ENCODE data around the gene KCNH1.

DNA sequence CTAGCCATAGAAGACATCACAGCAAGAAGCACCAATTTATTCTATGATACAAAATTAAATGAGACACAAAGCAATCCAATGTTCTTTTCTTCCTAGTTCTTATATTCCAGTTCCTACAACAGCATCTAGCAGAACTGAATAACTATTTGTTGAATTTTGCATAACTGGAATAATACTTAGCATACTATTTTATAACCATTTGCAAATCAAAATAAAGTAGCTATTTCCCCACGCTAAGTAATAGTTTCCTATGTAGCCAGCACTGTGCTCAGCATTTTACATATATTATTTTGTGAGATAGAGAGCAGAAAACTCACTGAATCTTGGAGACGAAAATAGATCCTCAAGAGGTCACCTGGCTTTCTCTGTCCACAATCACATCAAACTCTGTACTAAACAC lies 42.1 kb downstream of the KCNH1 start:
- TF ChIP-seq, protein P1, sequence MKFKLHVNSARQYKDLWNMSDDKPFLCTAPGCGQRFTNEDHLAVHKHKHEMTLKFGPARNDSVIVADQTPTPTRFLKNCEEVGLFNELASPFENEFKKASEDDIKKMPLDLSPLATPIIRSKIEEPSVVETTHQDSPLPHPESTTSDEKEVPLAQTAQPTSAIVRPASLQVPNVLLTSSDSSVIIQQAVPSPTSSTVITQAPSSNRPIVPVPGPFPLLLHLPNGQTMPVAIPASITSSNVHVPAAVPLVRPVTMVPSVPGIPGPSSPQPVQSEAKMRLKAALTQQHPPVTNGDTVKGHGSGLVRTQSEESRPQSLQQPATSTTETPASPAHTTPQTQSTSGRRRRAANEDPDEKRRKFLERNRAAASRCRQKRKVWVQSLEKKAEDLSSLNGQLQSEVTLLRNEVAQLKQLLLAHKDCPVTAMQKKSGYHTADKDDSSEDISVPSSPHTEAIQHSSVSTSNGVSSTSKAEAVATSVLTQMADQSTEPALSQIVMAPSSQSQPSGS (IDR thresholded peaks at IDR 0.05; ENCODE audit: low read length), result no peak
- TF ChIP-seq EZH2 (IDR thresholded peaks at IDR 0.05; ENCODE audit: borderline replicate concordance, control insufficient read depth, low read depth, low read length), result no peak
- TF ChIP-seq JUND (IDR thresholded peaks at IDR 0.05; ENCODE audit: low read depth, low read length), result no peak
- TF ChIP-seq EP300 (IDR thresholded peaks at IDR 0.05; ENCODE audit: borderline replicate concordance in 1 of 2, control insufficient read depth in 1 of 2, low read depth in 2 of 2, low read length in 2 of 2), result no peak
- TF ChIP-seq MTA3 (IDR thresholded peaks at IDR 0.05; ENCODE audit: borderline replicate concordance, low read length), result no peak
- TF ChIP-seq YY1 (IDR thresholded peaks at IDR 0.05; ENCODE audit: low read depth, low read length), result no peak
- TF ChIP-seq, protein P2, sequence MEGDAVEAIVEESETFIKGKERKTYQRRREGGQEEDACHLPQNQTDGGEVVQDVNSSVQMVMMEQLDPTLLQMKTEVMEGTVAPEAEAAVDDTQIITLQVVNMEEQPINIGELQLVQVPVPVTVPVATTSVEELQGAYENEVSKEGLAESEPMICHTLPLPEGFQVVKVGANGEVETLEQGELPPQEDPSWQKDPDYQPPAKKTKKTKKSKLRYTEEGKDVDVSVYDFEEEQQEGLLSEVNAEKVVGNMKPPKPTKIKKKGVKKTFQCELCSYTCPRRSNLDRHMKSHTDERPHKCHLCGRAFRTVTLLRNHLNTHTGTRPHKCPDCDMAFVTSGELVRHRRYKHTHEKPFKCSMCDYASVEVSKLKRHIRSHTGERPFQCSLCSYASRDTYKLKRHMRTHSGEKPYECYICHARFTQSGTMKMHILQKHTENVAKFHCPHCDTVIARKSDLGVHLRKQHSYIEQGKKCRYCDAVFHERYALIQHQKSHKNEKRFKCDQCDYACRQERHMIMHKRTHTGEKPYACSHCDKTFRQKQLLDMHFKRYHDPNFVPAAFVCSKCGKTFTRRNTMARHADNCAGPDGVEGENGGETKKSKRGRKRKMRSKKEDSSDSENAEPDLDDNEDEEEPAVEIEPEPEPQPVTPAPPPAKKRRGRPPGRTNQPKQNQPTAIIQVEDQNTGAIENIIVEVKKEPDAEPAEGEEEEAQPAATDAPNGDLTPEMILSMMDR (IDR thresholded peaks at IDR 0.05 in 2 of 3, conservative IDR thresholded peaks at IDR 0.05 in 1 of 3; ENCODE audit: control insufficient read depth in 2 of 3, extremely low read depth in 1 of 3, insufficient read depth in 1 of 3, low read depth in 3 of 3, low read length in 3 of 3), result no peak
- TF ChIP-seq, protein P3, sequence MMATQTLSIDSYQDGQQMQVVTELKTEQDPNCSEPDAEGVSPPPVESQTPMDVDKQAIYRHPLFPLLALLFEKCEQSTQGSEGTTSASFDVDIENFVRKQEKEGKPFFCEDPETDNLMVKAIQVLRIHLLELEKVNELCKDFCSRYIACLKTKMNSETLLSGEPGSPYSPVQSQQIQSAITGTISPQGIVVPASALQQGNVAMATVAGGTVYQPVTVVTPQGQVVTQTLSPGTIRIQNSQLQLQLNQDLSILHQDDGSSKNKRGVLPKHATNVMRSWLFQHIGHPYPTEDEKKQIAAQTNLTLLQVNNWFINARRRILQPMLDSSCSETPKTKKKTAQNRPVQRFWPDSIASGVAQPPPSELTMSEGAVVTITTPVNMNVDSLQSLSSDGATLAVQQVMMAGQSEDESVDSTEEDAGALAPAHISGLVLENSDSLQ (IDR thresholded peaks at IDR 0.05), result no peak
- no peak for TF ChIP-seq TAF1 (IDR thresholded peaks at IDR 0.05; ENCODE audit: borderline replicate concordance, low read depth, low read length)
- TF ChIP-seq POLR2A (IDR thresholded peaks at IDR 0.05; ENCODE audit: low read depth, low read length), result no peak
- no peak for TF ChIP-seq ETV6 (conservative IDR thresholded peaks at IDR 0.05 in 1 of 2, IDR thresholded peaks at IDR 0.05 in 1 of 2; ENCODE audit: borderline replicate concordance in 1 of 2, low read depth in 1 of 2)

Measured in GM12878 (cell line).